OCI-LY7 (cell line): ENCODE data around the gene PRIM2.
"Not testable (repeated sequence)": the region's sequence is repeated elsewhere in the genome, so short reads cannot be mapped to it uniquely, and the experiment has no call there.

Source experiments
- CTCF ChIP-seq: fragments of 200-600 bp; sonication (generic); conservative IDR thresholded peaks from 2 replicates; pipeline ENCODE4 v1.5.1; 2014; ENCODE audit warnings: mild to moderate bottlenecking, antibody characterized with exemption, low read length, moderate library complexity, mixed read lengths
- EZH2phosphoT487 ChIP-seq: fragments of 200-600 bp; sonication (generic); IDR thresholded peaks from 2 replicates; pipeline ENCODE4 v1.6.1; 2018; ENCODE audit warnings: low read depth, borderline replicate concordance, mild to moderate bottlenecking, mixed run types, antibody characterized with exemption, low read length, moderate library complexity, mixed read lengths

- not testable (repeated sequence) for TF ChIP-seq CTCF, EZH2phosphoT487
Observed at GRCh38 chr6:57368965-57369731, 51.7 kb downstream of the PRIM2 start.
